Activated T-cell treated with anti-CD3 and anti-CD28 coated beads, Interleukin-2, amount 50 U/mL, for 4 hours (primary cell): Measurements from ENCODE around the gene WRAP73. TPM values are rescaled to one million over a fixed set of nuclear protein-coding genes. Genes with fewer than 3 reads are reported as not detected.
"Not testable (repeated sequence)": the region's sequence is repeated elsewhere in the genome, so short reads cannot be mapped to it uniquely, and the experiment has no call there.

Experiments
- ATAC-seq, 2 donors: fragments of 200-7000 bp; cut with Tn5 transposase; one replicate each; pipeline ENCODE4 v1.10.0; 2021
- DNase-seq: peaks from one replicate; pipeline ENCODE4 v3.0.0-alpha.2; 2020
- H3K27me3 Mint-ChIP-seq: one replicate; pipeline ENCODE4 v1.8.0; 2021; ENCODE audit warnings: low read depth, mixed read lengths
- H3K36me3 Mint-ChIP-seq: one replicate; pipeline ENCODE4 v1.8.0; 2022; ENCODE audit warnings: mixed read lengths; ENCODE audit not compliant: insufficient read depth
- H3K4me1 Mint-ChIP-seq: one replicate; pipeline ENCODE4 v1.8.0; 2021; ENCODE audit warnings: low read depth, mixed read lengths
- H3K4me3 Mint-ChIP-seq: one replicate; pipeline ENCODE4 v1.8.0; 2021; ENCODE audit warnings: mild to moderate bottlenecking, moderate library complexity, mixed read lengths
- H3K9me3 Mint-ChIP-seq: one replicate; pipeline ENCODE4 v1.8.0; 2021; ENCODE audit warnings: mixed read lengths
- total RNA-seq, 3 donors: library from RNA; stranded (reverse); gene quantifications; one replicate each; pipeline ENCODE4 v1.2.1, GENCODE V29; 2021

The WRAP73 gene
- total RNA-seq, 3 donors from 2014 or later, result 32.7 to 36.3 (median 34.5) TPM

- H3K36me3 Mint-ChIP-seq, result no peaks in the 10 kb centered on the region
- H3K4me1 Mint-ChIP-seq, result peaks cover 15% of the 10 kb centered on the region
- H3K9me3 Mint-ChIP-seq, result no peaks in the 10 kb centered on the region
- no peak overlapping the region for H3K4me3 Mint-ChIP-seq
- H3K27me3 Mint-ChIP-seq, result no peaks in the 10 kb centered on the region
- DNase-seq (no peak), ATAC-seq (no peak)
Measured at GRCh38 chr1:3593745-3594144, 56.2 kb downstream of the WRAP73 start.

- no peak for DNase-seq
- Mint-ChIP-seq H3K4me3 (no peak overlapping the region), H3K4me1 (peaks cover 14% of the 10 kb centered on the region), H3K9me3 (no peaks in the 10 kb centered on the region), H3K36me3 (no peaks in the 10 kb centered on the region), H3K27me3 (no peaks in the 10 kb centered on the region)
- no peak for ATAC-seq
Measured at GRCh38 chr1:3593334-3593733, 56.6 kb downstream of the WRAP73 start.

DNA sequence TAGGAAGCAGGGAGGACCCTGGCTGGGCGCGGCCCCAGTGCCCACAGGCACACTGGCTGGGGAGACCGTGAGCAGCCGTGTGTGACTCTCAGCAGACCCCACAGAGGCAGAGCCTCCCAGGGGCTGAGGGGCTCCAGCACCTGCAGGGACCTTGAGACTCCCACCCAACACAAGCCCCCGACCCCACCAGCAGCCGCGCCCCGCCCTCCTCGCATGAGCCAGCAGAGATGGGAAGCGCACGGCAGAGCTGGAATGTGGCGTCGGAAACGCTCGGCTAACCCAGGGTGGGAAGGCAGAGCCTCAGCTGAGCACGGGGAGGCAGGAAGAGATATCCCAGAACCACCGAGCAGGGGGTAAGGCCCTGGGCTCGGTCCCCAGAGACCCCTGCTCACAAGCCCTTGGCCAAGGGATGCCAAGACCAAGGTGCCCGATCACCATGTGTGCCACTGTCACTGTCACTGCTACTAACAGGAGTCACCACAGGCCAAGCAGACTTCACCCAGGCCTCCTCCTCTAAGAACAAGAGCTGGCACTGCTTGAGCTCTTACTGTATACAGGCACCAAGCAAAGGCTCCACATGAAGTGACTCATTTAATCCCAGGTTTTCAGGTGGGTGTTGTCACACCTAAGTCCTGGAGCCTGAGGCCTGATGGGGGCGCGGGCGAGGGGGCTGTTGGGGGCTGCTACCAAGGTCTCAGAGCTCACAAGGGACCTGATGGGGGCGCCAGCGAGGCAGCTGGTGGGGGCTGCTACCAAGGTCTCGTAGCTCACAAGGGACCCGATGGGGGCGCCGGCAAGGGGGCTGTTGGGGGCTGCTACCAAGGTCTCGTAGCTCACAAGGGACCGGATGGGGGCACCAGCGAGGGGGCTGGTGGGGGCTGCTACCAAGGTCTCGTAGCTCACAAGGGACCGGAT, 58.7 kb downstream of the WRAP73 start:
- H3K27me3 Mint-ChIP-seq, result no peaks in the 10 kb centered on the region
- DNase-seq, result no peak
- H3K9me3 Mint-ChIP-seq, result no peaks in the 10 kb centered on the region
- H3K36me3 Mint-ChIP-seq, result no peaks in the 10 kb centered on the region
- H3K4me1 Mint-ChIP-seq, result no peaks in the 10 kb centered on the region
- H3K4me3 Mint-ChIP-seq, result no peak overlapping the region
- no peak for ATAC-seq

DNA sequence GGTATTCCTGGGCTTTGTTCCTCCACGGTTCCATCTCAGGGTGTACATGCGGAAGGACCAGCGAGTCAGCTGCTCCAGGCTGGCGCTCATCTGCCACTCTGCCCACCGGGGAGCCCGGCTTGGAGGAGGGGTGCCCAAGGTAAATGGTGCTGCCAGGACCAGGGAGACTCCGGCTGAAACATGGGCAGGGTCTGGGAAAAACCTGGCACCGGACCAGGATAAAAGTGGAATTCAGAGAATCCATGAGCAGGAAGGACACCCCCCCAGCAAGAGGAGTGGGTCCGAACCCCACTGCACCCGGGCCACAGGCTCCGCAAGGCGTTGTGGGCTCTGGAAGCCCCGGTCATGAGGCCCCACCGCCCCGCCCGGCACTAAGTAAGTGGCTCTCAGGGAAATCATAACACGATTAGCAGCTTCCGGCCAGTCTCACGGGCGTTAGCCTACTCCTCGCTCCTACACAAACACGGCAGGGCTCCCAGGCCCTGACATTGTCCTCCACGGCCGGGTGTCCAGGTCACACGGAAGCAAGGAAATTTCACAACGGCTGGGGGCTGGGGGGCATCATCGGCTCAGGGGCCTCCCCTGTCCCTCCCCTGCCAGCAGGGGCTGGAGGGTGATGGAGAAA, 59.7 kb downstream of the WRAP73 start:
- ATAC-seq (no peak), DNase-seq (no peak)
- Mint-ChIP-seq H3K36me3 (no peaks in the 10 kb centered on the region), H3K27me3 (no peaks in the 10 kb centered on the region), H3K4me1 (no peaks in the 10 kb centered on the region), H3K9me3 (no peaks in the 10 kb centered on the region), H3K4me3 (no peak overlapping the region)

- H3K4me3 Mint-ChIP-seq, result no peak overlapping the region
- ATAC-seq (no peak), DNase-seq (no peak)
- no peaks in the 10 kb centered on the region for H3K36me3 Mint-ChIP-seq
- H3K4me1 Mint-ChIP-seq, result no peaks in the 10 kb centered on the region
- no peaks in the 10 kb centered on the region for H3K9me3 Mint-ChIP-seq
- H3K27me3 Mint-ChIP-seq, result no peaks in the 10 kb centered on the region
Measured at GRCh38 chr1:3588395-3588794, 61.5 kb downstream of the WRAP73 start.

GRCh38 chr1:3586986-3587759, 62.7 kb downstream of the WRAP73 start:
- no peaks in the 10 kb centered on the region for H3K27me3 Mint-ChIP-seq
- H3K9me3 Mint-ChIP-seq, result no peaks in the 10 kb centered on the region
- DNase-seq (no peak), ATAC-seq (no peak)
- no peaks in the 10 kb centered on the region for H3K36me3 Mint-ChIP-seq
- no peaks in the 10 kb centered on the region for H3K4me1 Mint-ChIP-seq
- no peak overlapping the region for H3K4me3 Mint-ChIP-seq

DNA sequence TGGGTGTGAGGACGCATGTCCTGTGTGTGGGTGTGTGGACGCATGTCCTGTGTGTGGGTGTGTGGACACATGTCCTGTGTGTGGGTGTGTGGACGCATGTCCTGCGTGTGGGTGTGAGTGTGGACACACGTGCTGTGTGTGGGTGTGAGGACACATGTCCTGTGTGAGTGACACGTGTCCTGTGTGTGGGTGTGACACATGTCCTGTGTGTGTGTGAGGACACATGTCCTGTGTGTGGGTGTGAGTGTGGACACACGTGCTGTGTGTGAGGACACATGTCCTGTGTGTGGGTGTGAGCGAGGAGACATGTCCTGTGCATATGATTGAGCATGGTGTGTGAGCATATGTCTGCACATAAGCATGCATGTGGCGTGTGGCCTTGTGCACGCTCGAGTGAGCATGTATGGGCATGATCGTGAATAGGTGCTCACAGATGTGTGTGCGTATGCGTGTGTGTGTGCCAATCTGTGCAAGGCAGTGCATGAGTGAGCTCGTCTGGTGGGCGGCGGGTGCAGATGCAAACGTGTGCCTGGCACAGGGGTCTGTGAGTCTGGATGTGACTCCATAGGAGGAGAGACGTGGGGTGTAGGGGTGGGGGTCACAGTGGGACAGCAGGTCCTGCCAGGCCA, 63.8 kb downstream of the WRAP73 start:
- no peak for ATAC-seq
- H3K4me1 Mint-ChIP-seq, result no peaks in the 10 kb centered on the region
- no peaks in the 10 kb centered on the region for H3K9me3 Mint-ChIP-seq
- DNase-seq, result no peak
- no peaks in the 10 kb centered on the region for H3K27me3 Mint-ChIP-seq
- no peak overlapping the region for H3K4me3 Mint-ChIP-seq
- no peaks in the 10 kb centered on the region for H3K36me3 Mint-ChIP-seq

GRCh38 chr1:3585353-3585868, 64.5 kb downstream of the WRAP73 start:
- H3K4me1 Mint-ChIP-seq, H3K27me3 Mint-ChIP-seq, H3K36me3 Mint-ChIP-seq, H3K9me3 Mint-ChIP-seq, H3K4me3 Mint-ChIP-seq, DNase-seq: not testable (repeated sequence)
- peak in 1 of 2 donors; percentile 22 for ATAC-seq

GRCh38 chr1:3584915-3585314, 65.0 kb downstream of the WRAP73 start:
- peak; percentile 73 to 85 for ATAC-seq
- Mint-ChIP-seq H3K4me3 (no peak overlapping the region), H3K36me3 (no peaks in the 10 kb centered on the region), H3K4me1 (no peaks in the 10 kb centered on the region), H3K9me3 (no peaks in the 10 kb centered on the region), H3K27me3 (no peaks in the 10 kb centered on the region)
- peak; percentile 24 for DNase-seq

DNA sequence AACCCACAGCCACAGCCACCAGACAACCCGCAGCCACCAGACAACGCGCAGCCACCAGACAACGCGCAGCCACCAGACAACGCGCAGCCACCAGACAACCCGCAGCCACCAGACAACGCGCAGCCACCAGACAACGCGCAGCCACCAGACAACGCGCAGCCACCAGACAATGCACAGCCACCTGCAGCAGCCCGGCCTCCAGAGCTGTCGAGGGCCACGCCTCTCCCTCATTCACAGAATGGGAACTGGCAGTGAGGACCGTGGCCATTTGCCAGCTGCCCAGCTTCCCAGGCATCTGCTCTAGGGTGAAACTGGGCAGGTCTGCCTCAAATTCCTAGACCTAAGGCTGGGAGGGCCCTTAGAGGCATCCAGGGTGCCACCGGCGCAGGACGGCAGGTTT, 66.2 kb downstream of the WRAP73 start:
- not testable (repeated sequence) for H3K9me3 Mint-ChIP-seq, H3K4me3 Mint-ChIP-seq, DNase-seq, ATAC-seq, H3K27me3 Mint-ChIP-seq, H3K4me1 Mint-ChIP-seq, H3K36me3 Mint-ChIP-seq

DNA sequence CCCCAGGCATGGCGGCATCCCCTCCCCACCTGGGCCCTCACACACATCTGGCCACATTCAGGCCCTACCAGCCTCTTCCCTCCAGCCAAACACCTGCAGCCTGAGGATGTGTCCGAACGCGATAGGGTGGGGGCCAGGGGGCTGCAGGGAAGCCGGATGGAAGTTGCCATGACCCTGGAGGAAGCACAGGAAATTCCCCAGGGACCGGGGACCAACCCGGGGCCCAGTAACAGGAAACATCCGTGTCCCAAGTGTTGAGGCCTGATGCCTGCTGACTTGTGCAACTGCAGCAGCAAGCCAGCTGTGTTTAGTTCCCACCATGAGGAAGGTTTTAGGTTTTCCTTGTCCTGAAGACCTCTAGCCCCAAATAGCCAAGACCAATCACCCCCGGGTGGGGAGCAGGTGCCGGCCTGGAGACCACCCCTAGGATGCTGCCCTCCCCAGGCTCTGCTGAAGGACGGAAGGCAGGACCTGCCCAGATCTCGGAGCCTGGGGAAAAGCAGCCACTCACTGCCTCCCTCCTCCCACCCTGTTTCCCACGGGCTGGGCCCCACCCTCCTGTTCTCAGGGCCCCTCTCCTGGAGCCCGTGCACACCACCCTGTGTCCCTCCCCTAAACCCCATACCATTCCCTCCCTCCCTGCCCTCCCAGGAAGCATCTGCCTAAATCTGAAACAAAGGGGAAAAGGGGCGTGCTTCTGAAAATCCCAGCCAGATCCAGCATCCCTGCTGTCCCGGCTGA, 68.4 kb downstream of the WRAP73 start:
- no peaks in the 10 kb centered on the region for H3K27me3 Mint-ChIP-seq
- H3K9me3 Mint-ChIP-seq, result no peaks in the 10 kb centered on the region
- no peaks in the 10 kb centered on the region for H3K4me1 Mint-ChIP-seq
- H3K36me3 Mint-ChIP-seq, result no peaks in the 10 kb centered on the region
- DNase-seq, result no peak
- ATAC-seq, result no peak
- no peak overlapping the region for H3K4me3 Mint-ChIP-seq
